Liver (tissue), 9 donors: Measurements from ENCODE around the gene PSMG4. TPM values are rescaled to one million over a fixed set of nuclear protein-coding genes. Genes with fewer than 3 reads are reported as not detected.

ENCODE experiments used
- DNase-seq: peaks from one replicate; pipeline ENCODE4 v3.0.0-alpha.2; 2017; ENCODE audit warnings: low spot score
- H3K27ac ChIP-seq, 2 donors: one replicate each; pipeline ENCODE4 v1.7.0; 2013; ENCODE audit warnings: inconsistent platforms in 2 of 2, low read length in 2 of 2, control low read depth in 1 of 2, low read depth in 1 of 2, mild to moderate bottlenecking in 1 of 2
- H3K27me3 ChIP-seq, 4 donors: one replicate each; pipeline versions ENCODE4 v1.6.1 to v1.7.0; 2013; ENCODE audit warnings: low read length in 3 of 4, inconsistent platforms in 1 of 4, mild to moderate bottlenecking in 1 of 4, moderate library complexity in 1 of 4; ENCODE audit not compliant: control insufficient read depth in 4 of 4, insufficient read depth in 4 of 4
- H3K36me3 ChIP-seq, 4 donors: one replicate each; pipeline versions ENCODE4 v1.6.1 to v1.7.0; 2013; ENCODE audit warnings: low read length in 3 of 4, mild to moderate bottlenecking in 3 of 4, low read depth in 1 of 4, moderate library complexity in 1 of 4; ENCODE audit not compliant: control insufficient read depth in 4 of 4, insufficient read depth in 3 of 4
- H3K4me1 ChIP-seq, 4 donors: one replicate each; pipeline versions ENCODE4 v1.6.1 to v1.7.0; 2013; ENCODE audit warnings: low read length in 3 of 4, mild to moderate bottlenecking in 3 of 4, moderate library complexity in 1 of 4; ENCODE audit not compliant: control insufficient read depth in 4 of 4, insufficient read depth in 4 of 4
- H3K4me3 ChIP-seq, 3 donors: one replicate each; pipeline versions ENCODE4 v1.6.1 to v1.7.0; 2013; ENCODE audit warnings: low read length in 3 of 3, control low read depth in 1 of 3, low read depth in 1 of 3, mild to moderate bottlenecking in 1 of 3
- H3K9ac ChIP-seq, 2 donors: one replicate each; pipeline ENCODE4 v1.7.0; 2013; ENCODE audit warnings: low read length in 2 of 2, mild to moderate bottlenecking in 2 of 2, moderate library complexity in 2 of 2, control low read depth in 1 of 2, low read depth in 1 of 2
- H3K9me3 ChIP-seq, 4 donors: one replicate each; pipeline versions ENCODE4 v1.6.1 to v1.7.0; 2013; ENCODE audit warnings: low read length in 3 of 4; ENCODE audit not compliant: control insufficient read depth in 4 of 4
- EGR1 ChIP-seq, 2 donors: IDR thresholded peaks; 2 replicates each; pipeline ENCODE4 v1.6.1; 2016 to 2018; ENCODE audit warnings: antibody characterized with exemption in 2 of 2, low read depth in 2 of 2
- FOXA1 ChIP-seq: IDR thresholded peaks from 2 replicates; pipeline ENCODE4 v1.6.1; 2016; ENCODE audit warnings: antibody characterized with exemption
- FOXA2 ChIP-seq: IDR thresholded peaks from 2 replicates; pipeline ENCODE4 v1.6.1; 2016; ENCODE audit warnings: antibody characterized with exemption
- GABPA ChIP-seq, 2 donors: IDR thresholded peaks in 1 of 2; conservative IDR thresholded peaks in 1 of 2; 2 replicates each; pipeline ENCODE4 v1.6.1; 2016; ENCODE audit warnings: antibody characterized with exemption in 2 of 2, mild to moderate bottlenecking in 1 of 2, moderate library complexity in 1 of 2
- HNF4A ChIP-seq, 2 donors: conservative IDR thresholded peaks; 2 replicates each; pipeline ENCODE4 v1.6.1; 2016; ENCODE audit warnings: antibody characterized with exemption in 2 of 2, mild to moderate bottlenecking in 2 of 2
- HNF4G ChIP-seq: IDR thresholded peaks from 2 replicates; pipeline ENCODE4 v1.6.1; 2016; ENCODE audit warnings: antibody characterized with exemption
- JUND ChIP-seq, 2 donors: IDR thresholded peaks; 2 replicates each; pipeline ENCODE4 v1.6.1; 2016; ENCODE audit warnings: antibody characterized with exemption in 2 of 2
- NR2F2 ChIP-seq: IDR thresholded peaks from 2 replicates; pipeline ENCODE4 v1.6.1; 2016; ENCODE audit warnings: antibody characterized with exemption
- RAD21 ChIP-seq, 2 donors: IDR thresholded peaks; 2 replicates each; pipeline ENCODE4 v1.6.1; 2016; ENCODE audit warnings: antibody characterized with exemption in 2 of 2, mild to moderate bottlenecking in 2 of 2
- RXRA ChIP-seq, 2 donors: IDR thresholded peaks; 2 replicates each; pipeline ENCODE4 v1.6.1; 2017 to 2018; ENCODE audit warnings: antibody characterized with exemption in 2 of 2, mild to moderate bottlenecking in 1 of 2
- SP1 ChIP-seq: IDR thresholded peaks from 2 replicates; pipeline ENCODE4 v1.6.1; 2018; ENCODE audit warnings: antibody characterized with exemption, mild to moderate bottlenecking
- TAF1 ChIP-seq: conservative IDR thresholded peaks from 2 replicates; pipeline ENCODE4 v1.6.1; 2016; ENCODE audit warnings: antibody characterized with exemption, mild to moderate bottlenecking
- YY1 ChIP-seq: IDR thresholded peaks from 2 replicates; pipeline ENCODE4 v1.6.1; 2016; ENCODE audit warnings: antibody characterized with exemption, mild to moderate bottlenecking
- WGBS: extraction: QIAGEN DNeasy Blood & Tissue Kit; methylation state at CpG from one replicate; pipeline ENCODE4 v1.1.7; 2013; 5-methylcytosine and 5-hydroxymethylcytosine counted together
- polyA plus RNA-seq, 2 donors: library from polyadenylated mRNA; stranded (reverse) in 1 of 2; unstranded in 1 of 2; fragments of 200-250 nt in 1 of 2; fragments of >200 nt in 1 of 2; fragmentation: Nextera tagmentation in 1 of 2; extraction: Ambion mirVana in 1 of 2; gene quantifications; one replicate each; pipeline versions ENCODE4 v1.2.1 to v1.2.3, GENCODE V29; 2013 to 2015
- total RNA-seq, 2 donors: library from RNA; depleted of rRNA; stranded (reverse); fragments of >200 nt; gene quantifications; one replicate each; pipeline ENCODE4 v1.2.3, GENCODE V29; 2014
- TF ChIP-seq, protein P1 (sequence below): IDR thresholded peaks from 2 replicates; pipeline ENCODE4 v1.6.1; 2016; ENCODE audit warnings: antibody characterized with exemption
- TF ChIP-seq, protein P2 (sequence below): IDR thresholded peaks from 2 replicates; pipeline ENCODE4 v1.6.1; 2016; ENCODE audit warnings: antibody characterized with exemption
- TF ChIP-seq, protein P3 (sequence below): fragments of 150-350 bp; IDR thresholded peaks from 2 replicates; pipeline ENCODE4 v1.5.1; 2017; ENCODE audit warnings: improper control_type of control experiment, low read depth, low read length; ENCODE audit not compliant: missing input control
- TF ChIP-seq, protein P4 (sequence below): IDR thresholded peaks from 2 replicates; pipeline ENCODE4 v1.6.1; 2016; ENCODE audit warnings: antibody characterized with exemption
- TF ChIP-seq, protein P5 (sequence below): IDR thresholded peaks from 2 replicates; pipeline ENCODE4 v1.6.1; 2016; ENCODE audit warnings: antibody characterized with exemption, mild to moderate bottlenecking
- donor health status: healthy.
- donor health status: healthy.
- donor health status: healthy.
- donor health status: healthy.
- donor health status: healthy.

The PSMG4 gene
- total and polyA plus RNA-seq, 4 donors: 10.7 to 28.5 (median 15.1) TPM

DNA sequence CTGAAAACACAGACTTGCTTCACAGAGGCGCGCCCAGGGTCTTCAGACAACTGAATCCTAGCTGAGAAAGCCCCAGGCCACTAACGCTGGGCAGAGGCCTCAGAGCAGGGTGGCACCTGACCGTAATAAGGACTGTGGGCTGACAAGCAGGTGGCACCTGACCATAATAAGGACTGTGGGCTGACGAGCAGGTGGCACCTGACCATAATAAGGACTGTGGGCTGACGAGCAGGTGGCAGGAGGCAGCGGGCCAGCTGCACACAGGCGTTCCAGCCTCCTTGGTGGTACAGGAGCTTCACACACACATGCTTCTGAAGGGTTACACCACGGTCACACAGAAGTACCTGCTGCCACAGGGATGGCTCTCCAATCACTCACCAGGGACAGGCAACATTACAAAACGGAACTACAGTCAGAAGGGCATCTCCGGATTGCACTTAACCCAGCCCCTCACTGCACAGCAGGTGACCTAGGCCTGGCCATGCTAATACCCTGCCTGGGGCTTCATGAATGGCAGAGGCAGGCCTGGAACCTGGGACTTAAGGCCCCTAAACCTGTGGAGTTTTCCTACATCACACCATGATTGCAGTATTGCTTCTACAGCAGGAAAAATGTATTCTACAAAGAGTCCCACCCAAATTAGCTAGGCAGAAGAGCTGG is 50.8 kb downstream of the PSMG4 start:
- peaks cover 1 to 20% (median 13%) of the 10 kb centered on the region in 4 donors for H3K36me3 ChIP-seq
- DNase-seq: no peak
- TF ChIP-seq RAD21 (IDR thresholded peaks at IDR 0.05) (no peak), EGR1 (IDR thresholded peaks at IDR 0.05; ENCODE audit: low read depth in 2 of 2) (no peak), YY1 (no peak), JUND (IDR thresholded peaks at IDR 0.05) (no peak), NR2F2 (no peak), FOXA2 (no peak), GABPA (IDR thresholded peaks at IDR 0.05 in 1 of 2, conservative IDR thresholded peaks at IDR 0.05 in 1 of 2) (no peak), RXRA (IDR thresholded peaks at IDR 0.05) (no peak), HNF4G (no peak), TAF1 (no peak), FOXA1 (no peak), HNF4A (conservative IDR thresholded peaks at IDR 0.05) (no peak), SP1 (no peak)
- TF ChIP-seq, protein P1, sequence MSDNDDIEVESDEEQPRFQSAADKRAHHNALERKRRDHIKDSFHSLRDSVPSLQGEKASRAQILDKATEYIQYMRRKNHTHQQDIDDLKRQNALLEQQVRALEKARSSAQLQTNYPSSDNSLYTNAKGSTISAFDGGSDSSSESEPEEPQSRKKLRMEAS: no peak
- TF ChIP-seq, protein P2, sequence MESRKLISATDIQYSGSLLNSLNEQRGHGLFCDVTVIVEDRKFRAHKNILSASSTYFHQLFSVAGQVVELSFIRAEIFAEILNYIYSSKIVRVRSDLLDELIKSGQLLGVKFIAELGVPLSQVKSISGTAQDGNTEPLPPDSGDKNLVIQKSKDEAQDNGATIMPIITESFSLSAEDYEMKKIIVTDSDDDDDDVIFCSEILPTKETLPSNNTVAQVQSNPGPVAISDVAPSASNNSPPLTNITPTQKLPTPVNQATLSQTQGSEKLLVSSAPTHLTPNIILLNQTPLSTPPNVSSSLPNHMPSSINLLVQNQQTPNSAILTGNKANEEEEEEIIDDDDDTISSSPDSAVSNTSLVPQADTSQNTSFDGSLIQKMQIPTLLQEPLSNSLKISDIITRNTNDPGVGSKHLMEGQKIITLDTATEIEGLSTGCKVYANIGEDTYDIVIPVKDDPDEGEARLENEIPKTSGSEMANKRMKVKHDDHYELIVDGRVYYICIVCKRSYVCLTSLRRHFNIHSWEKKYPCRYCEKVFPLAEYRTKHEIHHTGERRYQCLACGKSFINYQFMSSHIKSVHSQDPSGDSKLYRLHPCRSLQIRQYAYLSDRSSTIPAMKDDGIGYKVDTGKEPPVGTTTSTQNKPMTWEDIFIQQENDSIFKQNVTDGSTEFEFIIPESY: no peak
- TF ChIP-seq, protein P3, sequence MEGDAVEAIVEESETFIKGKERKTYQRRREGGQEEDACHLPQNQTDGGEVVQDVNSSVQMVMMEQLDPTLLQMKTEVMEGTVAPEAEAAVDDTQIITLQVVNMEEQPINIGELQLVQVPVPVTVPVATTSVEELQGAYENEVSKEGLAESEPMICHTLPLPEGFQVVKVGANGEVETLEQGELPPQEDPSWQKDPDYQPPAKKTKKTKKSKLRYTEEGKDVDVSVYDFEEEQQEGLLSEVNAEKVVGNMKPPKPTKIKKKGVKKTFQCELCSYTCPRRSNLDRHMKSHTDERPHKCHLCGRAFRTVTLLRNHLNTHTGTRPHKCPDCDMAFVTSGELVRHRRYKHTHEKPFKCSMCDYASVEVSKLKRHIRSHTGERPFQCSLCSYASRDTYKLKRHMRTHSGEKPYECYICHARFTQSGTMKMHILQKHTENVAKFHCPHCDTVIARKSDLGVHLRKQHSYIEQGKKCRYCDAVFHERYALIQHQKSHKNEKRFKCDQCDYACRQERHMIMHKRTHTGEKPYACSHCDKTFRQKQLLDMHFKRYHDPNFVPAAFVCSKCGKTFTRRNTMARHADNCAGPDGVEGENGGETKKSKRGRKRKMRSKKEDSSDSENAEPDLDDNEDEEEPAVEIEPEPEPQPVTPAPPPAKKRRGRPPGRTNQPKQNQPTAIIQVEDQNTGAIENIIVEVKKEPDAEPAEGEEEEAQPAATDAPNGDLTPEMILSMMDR: no peak
- TF ChIP-seq, protein P4, sequence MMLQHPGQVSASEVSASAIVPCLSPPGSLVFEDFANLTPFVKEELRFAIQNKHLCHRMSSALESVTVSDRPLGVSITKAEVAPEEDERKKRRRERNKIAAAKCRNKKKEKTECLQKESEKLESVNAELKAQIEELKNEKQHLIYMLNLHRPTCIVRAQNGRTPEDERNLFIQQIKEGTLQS: no peak
- TF ChIP-seq, protein P5, sequence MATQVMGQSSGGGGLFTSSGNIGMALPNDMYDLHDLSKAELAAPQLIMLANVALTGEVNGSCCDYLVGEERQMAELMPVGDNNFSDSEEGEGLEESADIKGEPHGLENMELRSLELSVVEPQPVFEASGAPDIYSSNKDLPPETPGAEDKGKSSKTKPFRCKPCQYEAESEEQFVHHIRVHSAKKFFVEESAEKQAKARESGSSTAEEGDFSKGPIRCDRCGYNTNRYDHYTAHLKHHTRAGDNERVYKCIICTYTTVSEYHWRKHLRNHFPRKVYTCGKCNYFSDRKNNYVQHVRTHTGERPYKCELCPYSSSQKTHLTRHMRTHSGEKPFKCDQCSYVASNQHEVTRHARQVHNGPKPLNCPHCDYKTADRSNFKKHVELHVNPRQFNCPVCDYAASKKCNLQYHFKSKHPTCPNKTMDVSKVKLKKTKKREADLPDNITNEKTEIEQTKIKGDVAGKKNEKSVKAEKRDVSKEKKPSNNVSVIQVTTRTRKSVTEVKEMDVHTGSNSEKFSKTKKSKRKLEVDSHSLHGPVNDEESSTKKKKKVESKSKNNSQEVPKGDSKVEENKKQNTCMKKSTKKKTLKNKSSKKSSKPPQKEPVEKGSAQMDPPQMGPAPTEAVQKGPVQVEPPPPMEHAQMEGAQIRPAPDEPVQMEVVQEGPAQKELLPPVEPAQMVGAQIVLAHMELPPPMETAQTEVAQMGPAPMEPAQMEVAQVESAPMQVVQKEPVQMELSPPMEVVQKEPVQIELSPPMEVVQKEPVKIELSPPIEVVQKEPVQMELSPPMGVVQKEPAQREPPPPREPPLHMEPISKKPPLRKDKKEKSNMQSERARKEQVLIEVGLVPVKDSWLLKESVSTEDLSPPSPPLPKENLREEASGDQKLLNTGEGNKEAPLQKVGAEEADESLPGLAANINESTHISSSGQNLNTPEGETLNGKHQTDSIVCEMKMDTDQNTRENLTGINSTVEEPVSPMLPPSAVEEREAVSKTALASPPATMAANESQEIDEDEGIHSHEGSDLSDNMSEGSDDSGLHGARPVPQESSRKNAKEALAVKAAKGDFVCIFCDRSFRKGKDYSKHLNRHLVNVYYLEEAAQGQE: no peak

More for the DNA sequence above, 50.8 kb downstream of the PSMG4 start:
- Histone ChIP-seq H3K27me3 (no peaks in the 10 kb centered on the region), H3K9ac (no peak overlapping the region), H3K9me3 (no peaks in the 10 kb centered on the region), H3K4me1 (no peaks in the 10 kb centered on the region), H3K27ac (no peak overlapping the region), H3K4me3 (no peak overlapping the region)
- 86% methylated on average over 11 of the region's 11 CpGs for WGBS
